A673 (cell line): ENCODE data around the gene SLC25A45. TPM values are rescaled to one million over a fixed set of nuclear protein-coding genes. Genes with fewer than 3 reads are reported as not detected.

Source experiments
- BruUV-seq: library from RNA; stranded (reverse); fragments of 400-500 nt; replicated peaks from 2 replicates; lab custom pipeline; 2021; lab: Mats Ljungman, UMichigan
- CTCF ChIA-PET: fragments of 300-600 bp; sonication (Branson Sonifier 250); formaldehyde crosslinking; loops from one replicate; lab custom pipeline; 2022; ENCODE audit warnings: antibody characterized with exemption; lab: Charles Lee
- POLR2A ChIA-PET: fragments of 300-600 bp; sonication (Branson Sonifier 250); formaldehyde crosslinking; loops from one replicate; lab custom pipeline; 2022; ENCODE audit warnings: antibody characterized with exemption; ENCODE audit not compliant: low non-redundant PET; lab: Charles Lee
- DNase-seq: peaks from one replicate; pipeline ENCODE4 v3.0.0-alpha.2; 2015; ENCODE audit warnings: low spot score
- H3K27ac ChIP-seq: fragments of 200-600 bp; sonication (generic); 2 replicates; pipeline ENCODE4 v1.5.1; 2016; ENCODE audit warnings: mixed run types, low read depth, mild to moderate bottlenecking, mixed read lengths, antibody characterized with exemption, low read length; ENCODE audit not compliant: poor library complexity, severe bottlenecking
- H3K27me3 ChIP-seq: fragments of 200-600 bp; sonication (generic); replicated peaks from 2 replicates; pipeline ENCODE4 v1.6.1; 2017; ENCODE audit warnings: mixed run types, low read depth, mild to moderate bottlenecking, mixed read lengths, antibody characterized with exemption, low read length; ENCODE audit not compliant: insufficient read depth, poor library complexity
- H3K36me3 ChIP-seq: fragments of 200-600 bp; sonication (generic); 2 replicates; pipeline ENCODE4 v1.6.1; 2016; ENCODE audit warnings: mixed run types, mild to moderate bottlenecking, mixed read lengths, antibody characterized with exemption, low read length; ENCODE audit not compliant: insufficient read depth, poor library complexity, severe bottlenecking
- H3K4me1 ChIP-seq: fragments of 200-600 bp; sonication (generic); 2 replicates; pipeline ENCODE4 v1.6.1; 2017; ENCODE audit warnings: mixed run types, mild to moderate bottlenecking, mixed read lengths, antibody characterized with exemption, low read length; ENCODE audit not compliant: insufficient read depth, poor library complexity, severe bottlenecking
- H3K4me3 ChIP-seq: fragments of 200-600 bp; sonication (generic); 2 replicates; pipeline ENCODE4 v1.5.1; 2016; ENCODE audit warnings: low read depth, mixed run types, mild to moderate bottlenecking, mixed read lengths, low read length; ENCODE audit not compliant: poor library complexity, severe bottlenecking
- H3K9me3 ChIP-seq: fragments of 200-600 bp; sonication (generic); 2 replicates; pipeline ENCODE4 v1.6.1; 2016; ENCODE audit warnings: mixed run types, low read depth, mild to moderate bottlenecking, mixed read lengths, antibody characterized with exemption, low read length; ENCODE audit not compliant: poor library complexity, severe bottlenecking
- CTCF ChIP-seq: fragments of 300-800, 200-600 bp; sonication (generic); conservative IDR thresholded peaks from 2 replicates; pipeline ENCODE4 v1.5.1; 2017; ENCODE audit warnings: low read depth, mild to moderate bottlenecking, antibody characterized with exemption, low read length, moderate library complexity, mixed read lengths
- EZH2 ChIP-seq: fragments of 200-600 bp; sonication (generic); IDR thresholded peaks from 2 replicates; pipeline ENCODE4 v1.6.1; 2017; ENCODE audit warnings: borderline replicate concordance, low read depth, mild to moderate bottlenecking, mixed read lengths, antibody characterized with exemption, low read length; ENCODE audit not compliant: poor library complexity, severe bottlenecking
- intact Hi-C: fragments of 100-400 bp; cut with micrococcal nuclease; formaldehyde crosslinking; loops from one replicate; pipeline ENCODE4 v1.10.0; 2022; ENCODE audit not compliant: unreplicated experiment
- total RNA-seq: library from RNA; stranded (reverse); gene quantifications from 2 replicates; pipeline ENCODE4 v1.2.3, GENCODE V29; 2021

Gene SLC25A45
- total RNA-seq, 1 experiment from 2014 or later = 5.3 TPM

GRCh38 chr11:65373839-65374580, 8.4 kb downstream of the SLC25A45 start:
- no peaks in the 10 kb centered on the region for H3K36me3 ChIP-seq
- no peaks in the 10 kb centered on the region for H3K9me3 ChIP-seq
- ChIA-PET CTCF (no interaction called here), POLR2A (no interaction called here)
- H3K27ac ChIP-seq = no peak overlapping the region
- intact Hi-C loops = no loop called here
- TF ChIP-seq EZH2 (no peak), CTCF (no peak)
- H3K4me1 ChIP-seq = no peaks in the 10 kb centered on the region
- BruUV-seq = no TSS peak
- no peak overlapping the region for H3K4me3 ChIP-seq
- no peak for DNase-seq
- H3K27me3 ChIP-seq = no peaks in the 10 kb centered on the region

GRCh38 chr11:65370659-65371049, 11.8 kb downstream of the SLC25A45 start:
- no TSS peak for BruUV-seq
- DNase-seq = no peak
- no peaks in the 10 kb centered on the region for H3K9me3 ChIP-seq
- H3K4me3 ChIP-seq = no peak overlapping the region
- H3K4me1 ChIP-seq = no peaks in the 10 kb centered on the region
- H3K36me3 ChIP-seq = no peaks in the 10 kb centered on the region
- no peaks in the 10 kb centered on the region for H3K27me3 ChIP-seq
- ChIA-PET POLR2A (no interaction called here), CTCF (interaction anchor here (0.8 kb wide), 1 partner anchor 139 kb away, joined by 6 read pairs; no protein-coding TSS in a partner anchor)
- TF ChIP-seq CTCF (no peak), EZH2 (no peak)
- H3K27ac ChIP-seq = no peak overlapping the region
- intact Hi-C loops = no loop called here

GRCh38 chr11:65366340-65366773, 16.1 kb downstream of the SLC25A45 start:
- ChIA-PET POLR2A (no interaction called here), CTCF (interaction anchor here (0.6 kb wide), 2 partner anchors 90 to 91 kb away, joined by 3 to 4 read pairs; no protein-coding TSS in a partner anchor)
- no TSS peak for BruUV-seq
- intact Hi-C loops = loop anchor here (1.0 kb wide), 1 partner anchor 144 kb away; no protein-coding TSS in a partner anchor
- H3K36me3 ChIP-seq = no peaks in the 10 kb centered on the region
- no peaks in the 10 kb centered on the region for H3K9me3 ChIP-seq
- DNase-seq = peak; percentile 92
- no peaks in the 10 kb centered on the region for H3K4me1 ChIP-seq
- TF ChIP-seq CTCF = peak; percentile 72
- no peak for TF ChIP-seq EZH2
- H3K27ac ChIP-seq = no peak overlapping the region
- no peak overlapping the region for H3K4me3 ChIP-seq
- no peaks in the 10 kb centered on the region for H3K27me3 ChIP-seq
